Parathyroid adenoma (tissue), 2 donors: Measurements from ENCODE around the gene CMYA5.

Experiments used
- H2AFZ ChIP-seq: fragments of 300-600 bp; sonication (generic); one replicate; pipeline ENCODE4 v1.7.0; 2017; ENCODE audit warnings: antibody characterized with exemption, mild to moderate bottlenecking
- H3K27ac ChIP-seq: fragments of 300-600 bp; sonication (generic); one replicate; pipeline ENCODE4 v1.7.0; 2017
- H3K27me3 ChIP-seq: fragments of 300-600 bp; sonication (generic); one replicate; pipeline ENCODE4 v1.7.0; 2017; ENCODE audit warnings: low read length; ENCODE audit not compliant: control insufficient read depth, insufficient read depth
- H3K36me3 ChIP-seq: fragments of 300-600 bp; sonication (generic); one replicate; pipeline ENCODE4 v1.7.0; 2017; ENCODE audit warnings: low read length; ENCODE audit not compliant: control insufficient read depth, insufficient read depth
- H3K4me1 ChIP-seq: fragments of 300-600 bp; sonication (generic); one replicate; pipeline ENCODE4 v1.7.0; 2017; ENCODE audit warnings: control low read depth
- H3K4me2 ChIP-seq: fragments of 300-600 bp; sonication (generic); one replicate; pipeline ENCODE4 v1.7.0; 2017; ENCODE audit warnings: low read length
- H3K4me3 ChIP-seq: fragments of 300-600 bp; sonication (generic); one replicate; pipeline ENCODE4 v1.7.0; 2017; ENCODE audit warnings: low read depth, low read length
- H3K79me2 ChIP-seq: fragments of 300-600 bp; sonication (generic); one replicate; pipeline ENCODE4 v1.7.0; 2017; ENCODE audit warnings: control low read depth
- H3K9ac ChIP-seq: fragments of 300-600 bp; sonication (generic); one replicate; pipeline ENCODE4 v1.7.0; 2017; ENCODE audit warnings: mild to moderate bottlenecking
- H3K9me3 ChIP-seq: fragments of 300-600 bp; sonication (generic); one replicate; pipeline ENCODE4 v1.7.0; 2017; ENCODE audit warnings: low read length; ENCODE audit not compliant: control insufficient read depth
- TF ChIP-seq, protein P1 (sequence below): fragments of 300-600 bp; sonication (generic); IDR thresholded peaks from one replicate; pipeline ENCODE4 v1.7.0; 2017; ENCODE audit warnings: antibody characterized with exemption, mild to moderate bottlenecking
- donor health status: primary hyperparathyroidism.

The CMYA5 gene

DNA sequence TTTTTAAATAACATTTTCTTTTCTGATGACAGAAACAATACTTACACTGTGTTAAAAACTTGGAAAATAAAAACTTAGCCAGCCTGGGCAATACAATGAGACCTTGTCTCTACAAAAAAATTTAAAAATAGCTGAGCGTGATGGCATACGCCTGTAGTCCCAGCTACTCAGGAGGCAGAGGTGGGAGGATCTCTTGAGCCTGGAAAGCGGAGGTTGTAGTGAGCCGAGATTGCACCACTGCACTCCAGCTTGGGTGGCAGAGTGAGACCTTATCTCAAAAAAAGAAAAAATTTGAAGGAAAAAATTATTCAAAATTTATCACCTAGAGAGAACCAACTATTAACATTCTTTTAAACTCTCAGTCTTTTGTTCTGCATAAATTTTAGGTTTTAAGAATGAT, 4.9 kb upstream of the CMYA5 start:
- Histone ChIP-seq H3K4me2 (no peak overlapping the region), H3K27ac (no peak overlapping the region), H3K36me3 (no peaks in the 10 kb centered on the region), H3K4me3 (no peak overlapping the region), H3K9ac (no peak overlapping the region), H3K79me2 (no peaks in the 10 kb centered on the region), H3K27me3 (no peaks in the 10 kb centered on the region), H3K4me1 (peaks cover 7% of the 10 kb centered on the region), H2AFZ (no peak overlapping the region), H3K9me3 (no peaks in the 10 kb centered on the region)
- TF ChIP-seq, protein P1, sequence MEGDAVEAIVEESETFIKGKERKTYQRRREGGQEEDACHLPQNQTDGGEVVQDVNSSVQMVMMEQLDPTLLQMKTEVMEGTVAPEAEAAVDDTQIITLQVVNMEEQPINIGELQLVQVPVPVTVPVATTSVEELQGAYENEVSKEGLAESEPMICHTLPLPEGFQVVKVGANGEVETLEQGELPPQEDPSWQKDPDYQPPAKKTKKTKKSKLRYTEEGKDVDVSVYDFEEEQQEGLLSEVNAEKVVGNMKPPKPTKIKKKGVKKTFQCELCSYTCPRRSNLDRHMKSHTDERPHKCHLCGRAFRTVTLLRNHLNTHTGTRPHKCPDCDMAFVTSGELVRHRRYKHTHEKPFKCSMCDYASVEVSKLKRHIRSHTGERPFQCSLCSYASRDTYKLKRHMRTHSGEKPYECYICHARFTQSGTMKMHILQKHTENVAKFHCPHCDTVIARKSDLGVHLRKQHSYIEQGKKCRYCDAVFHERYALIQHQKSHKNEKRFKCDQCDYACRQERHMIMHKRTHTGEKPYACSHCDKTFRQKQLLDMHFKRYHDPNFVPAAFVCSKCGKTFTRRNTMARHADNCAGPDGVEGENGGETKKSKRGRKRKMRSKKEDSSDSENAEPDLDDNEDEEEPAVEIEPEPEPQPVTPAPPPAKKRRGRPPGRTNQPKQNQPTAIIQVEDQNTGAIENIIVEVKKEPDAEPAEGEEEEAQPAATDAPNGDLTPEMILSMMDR = no peak

DNA sequence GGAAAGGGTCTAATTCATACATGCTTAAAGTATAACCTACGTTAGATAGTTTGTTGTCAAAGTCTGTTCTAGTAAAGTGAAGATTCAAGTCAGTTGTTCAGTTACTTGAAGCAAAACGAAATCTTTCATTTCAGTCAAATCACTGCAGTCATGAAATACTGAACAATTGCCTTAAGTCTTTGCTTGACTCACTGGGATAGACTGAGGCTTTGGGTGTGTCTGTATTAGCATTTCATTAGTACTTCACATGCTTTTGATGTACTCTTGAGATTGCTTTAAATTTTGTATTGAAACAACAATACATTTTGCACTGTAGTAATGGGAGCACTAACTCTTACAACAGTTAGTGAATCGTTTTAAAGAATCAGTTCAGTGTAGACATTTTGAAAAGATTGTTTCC, 4.0 kb upstream of the CMYA5 start:
- Histone ChIP-seq H3K4me1 (peaks cover 13% of the 10 kb centered on the region), H3K79me2 (no peaks in the 10 kb centered on the region), H2AFZ (no peak overlapping the region), H3K9ac (no peak overlapping the region), H3K36me3 (no peaks in the 10 kb centered on the region), H3K27ac (no peak overlapping the region), H3K4me3 (no peak overlapping the region), H3K9me3 (no peaks in the 10 kb centered on the region), H3K4me2 (peak overlapping the region; percentile 19), H3K27me3 (no peaks in the 10 kb centered on the region)
- TF ChIP-seq, protein P1 = no peak

DNA sequence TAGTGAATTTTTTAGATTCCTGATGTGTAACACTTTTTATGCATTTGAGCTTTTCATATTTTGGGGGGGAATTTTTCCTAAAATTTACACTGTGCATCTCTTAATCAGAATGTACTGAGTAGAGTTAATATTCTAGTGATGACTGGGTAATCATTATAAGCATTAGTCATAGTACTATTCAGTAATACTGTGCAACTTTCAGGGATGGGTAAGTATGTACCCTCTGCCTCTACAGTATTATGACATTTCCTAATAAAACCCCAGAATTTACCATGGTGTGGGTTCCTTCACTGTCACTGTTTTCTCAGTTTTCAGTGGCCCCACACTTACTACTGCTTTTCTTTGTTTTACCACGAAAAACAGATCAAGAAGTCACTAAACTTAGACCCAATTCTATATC, 2.8 kb upstream of the CMYA5 start:
- H3K36me3 ChIP-seq = no peaks in the 10 kb centered on the region

DNA sequence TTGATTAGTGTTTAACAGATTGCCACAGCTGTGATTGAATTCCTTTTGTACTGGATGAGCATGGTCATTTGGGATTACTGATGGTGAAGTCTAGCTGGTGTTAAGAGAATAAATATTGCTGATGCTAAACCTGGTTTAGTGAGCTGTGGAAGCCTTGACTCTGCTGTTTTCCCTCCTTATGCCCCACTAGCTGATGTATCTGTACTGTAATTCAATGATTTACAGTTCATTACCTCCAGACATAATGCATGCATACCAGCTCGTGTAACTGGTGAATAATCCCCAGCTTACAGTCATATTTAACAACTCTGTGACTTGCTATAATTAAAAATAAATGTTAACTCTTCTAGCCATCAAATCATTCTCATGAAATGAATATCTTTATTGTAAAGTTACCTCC, 1.7 kb upstream of the CMYA5 start:
- Histone ChIP-seq H3K27me3 (no peaks in the 10 kb centered on the region), H3K4me2 (no peak overlapping the region), H3K9ac (no peak overlapping the region), H3K9me3 (no peaks in the 10 kb centered on the region), H3K27ac (no peak overlapping the region), H3K79me2 (no peaks in the 10 kb centered on the region), H3K4me3 (no peak overlapping the region), H2AFZ (no peak overlapping the region), H3K4me1 (peaks cover 27% of the 10 kb centered on the region), H3K36me3 (no peaks in the 10 kb centered on the region)
- TF ChIP-seq, protein P1 = no peak

More for the DNA sequence above, 2.8 kb upstream of the CMYA5 start:
- Histone ChIP-seq H3K27ac (no peak overlapping the region), H2AFZ (no peak overlapping the region), H3K27me3 (no peaks in the 10 kb centered on the region), H3K79me2 (no peaks in the 10 kb centered on the region), H3K4me2 (no peak overlapping the region), H3K4me1 (peaks cover 20% of the 10 kb centered on the region), H3K9me3 (no peaks in the 10 kb centered on the region), H3K4me3 (no peak overlapping the region), H3K9ac (no peak overlapping the region)
- TF ChIP-seq, protein P1 = no peak

DNA sequence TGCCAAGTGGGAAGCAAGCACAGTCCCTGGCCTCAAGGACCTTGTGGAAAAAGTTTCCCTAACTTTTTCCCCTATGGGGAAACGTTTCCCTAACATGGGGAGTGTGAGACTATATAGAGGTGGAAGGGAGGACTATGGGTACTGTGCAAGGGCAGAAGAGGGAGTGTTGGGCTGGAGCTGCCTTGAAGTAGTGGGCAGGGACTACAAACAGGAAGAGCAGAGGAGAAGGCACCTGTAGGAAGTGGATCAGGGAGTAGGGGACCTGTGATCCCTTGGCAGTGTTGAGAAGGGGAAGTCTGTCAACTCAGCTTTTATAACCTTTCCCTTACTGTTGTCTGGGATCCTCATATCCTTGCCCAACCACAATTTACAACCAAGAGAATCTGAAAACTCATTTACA, 1.4 kb downstream of the CMYA5 start:
- no peak overlapping the region for H3K4me2 ChIP-seq
- no peak overlapping the region for H3K4me3 ChIP-seq
- peak overlapping the region; percentile 71 for H3K27ac ChIP-seq
- TF ChIP-seq, protein P1 = no peak
- H3K79me2 ChIP-seq = no peaks in the 10 kb centered on the region
- no peaks in the 10 kb centered on the region for H3K36me3 ChIP-seq
- no peaks in the 10 kb centered on the region for H3K9me3 ChIP-seq
- H3K9ac ChIP-seq = no peak overlapping the region
- peak overlapping the region; percentile 91 for H2AFZ ChIP-seq
- H3K27me3 ChIP-seq = no peaks in the 10 kb centered on the region
- peaks cover 33% of the 10 kb centered on the region for H3K4me1 ChIP-seq
